GM18870 (cell line): ENCODE results near the gene CRB1.

Source experiments
- ATAC-seq: cut with Tn5 transposase; IDR thresholded peaks from one replicate; pipeline ENCODE4 v1.9.1; 2021; ENCODE audit warnings: moderate library complexity; ENCODE audit not compliant: unreplicated experiment

Gene CRB1

DNA sequence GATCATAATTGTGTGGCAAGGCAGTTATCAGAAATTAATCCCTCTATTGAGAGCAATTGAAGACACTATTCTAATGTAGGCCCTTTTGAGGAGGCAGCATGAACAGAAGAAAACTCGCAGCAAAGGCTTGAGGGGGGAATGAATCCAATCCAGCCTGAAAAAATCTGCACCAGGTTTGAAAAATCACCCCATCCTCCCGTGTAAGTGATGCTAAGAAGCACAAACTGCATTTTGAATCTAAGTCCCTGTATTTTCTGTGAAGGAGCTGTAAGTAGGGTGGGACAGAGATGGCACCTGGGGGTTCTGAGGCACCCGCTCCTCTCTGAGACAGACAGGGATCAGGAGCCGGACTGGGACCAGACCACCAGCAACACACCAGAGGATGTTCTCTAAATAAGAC lies at the start of gene CRB1:
TSS of gene CRB1 (plus strand) at position 241 of the 400 bp plus-strand sequence. CDS start 161 bp downstream, outside the sequence.
- no peak for ATAC-seq

DNA sequence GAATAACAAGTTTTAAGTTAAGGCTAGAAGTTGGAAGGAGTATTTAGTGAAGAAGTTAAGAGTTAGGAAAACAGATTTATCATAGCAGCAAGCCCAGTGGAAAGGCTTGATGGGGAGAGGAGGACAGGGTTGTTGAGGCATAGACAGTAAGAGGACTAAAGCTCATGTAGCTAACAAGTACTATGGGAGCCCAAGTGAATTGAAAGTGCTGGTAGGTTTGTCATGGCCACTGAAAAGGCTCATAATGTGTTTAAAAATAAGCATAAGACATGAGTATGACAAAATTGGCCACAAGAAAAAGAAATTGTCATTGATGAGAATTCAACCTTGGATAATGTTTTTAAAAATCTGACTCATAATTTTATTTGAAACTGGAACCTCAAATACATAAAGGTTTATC lies 49.2 kb upstream of the CRB1 start:
- ATAC-seq = no peak

GRCh38 chr1:197222025-197222685 lies 45.9 kb upstream of the CRB1 start:
- ATAC-seq = no peak

GRCh38 chr1:197222780-197223179 lies 45.3 kb upstream of the CRB1 start:
- ATAC-seq = no peak

GRCh38 chr1:197224160-197224559 lies 43.9 kb upstream of the CRB1 start:
- ATAC-seq = no peak

GRCh38 chr1:197225611-197226010 lies 42.4 kb upstream of the CRB1 start:
- no peak for ATAC-seq

GRCh38 chr1:197234581-197234980 lies 33.5 kb upstream of the CRB1 start:
- ATAC-seq = no peak

DNA sequence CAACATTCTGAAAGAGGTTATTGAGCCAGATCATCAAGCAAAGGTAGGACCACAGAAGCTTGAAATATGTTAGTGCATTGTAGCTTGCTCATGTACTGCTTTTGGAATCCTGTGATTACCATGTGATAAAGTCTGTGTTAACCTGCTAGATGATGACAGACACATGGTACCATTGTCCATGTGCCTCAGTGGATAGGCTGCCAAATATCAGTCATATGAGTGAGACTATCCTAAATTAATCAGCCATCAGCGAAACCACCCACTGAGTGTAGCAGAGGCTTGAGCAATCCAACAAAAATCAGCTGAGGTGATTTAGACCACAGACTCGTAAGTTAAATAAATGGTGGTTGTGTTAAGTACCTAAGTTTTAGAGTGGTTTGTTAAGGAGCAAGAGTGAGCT lies 32.7 kb upstream of the CRB1 start:
- ATAC-seq = no peak

DNA sequence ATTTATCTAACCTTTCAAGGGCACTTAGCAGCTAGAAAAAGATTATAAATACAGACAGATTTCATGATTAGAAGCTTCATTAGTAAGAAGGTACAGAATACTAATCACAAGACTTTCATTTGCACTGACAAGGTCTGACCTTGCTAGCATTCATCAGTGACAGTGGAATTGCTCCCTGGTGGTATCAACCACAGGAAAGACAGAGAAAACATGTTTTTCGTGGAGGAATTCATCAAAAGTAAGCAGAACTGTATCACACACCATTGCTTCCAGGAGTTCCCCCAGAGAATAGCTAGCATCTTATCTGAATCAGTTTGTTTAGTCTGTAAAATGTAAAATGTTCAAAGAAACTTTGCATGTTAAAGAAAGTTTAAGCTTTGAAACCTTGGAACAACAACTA lies 20.6 kb upstream of the CRB1 start:
- no peak for ATAC-seq

DNA sequence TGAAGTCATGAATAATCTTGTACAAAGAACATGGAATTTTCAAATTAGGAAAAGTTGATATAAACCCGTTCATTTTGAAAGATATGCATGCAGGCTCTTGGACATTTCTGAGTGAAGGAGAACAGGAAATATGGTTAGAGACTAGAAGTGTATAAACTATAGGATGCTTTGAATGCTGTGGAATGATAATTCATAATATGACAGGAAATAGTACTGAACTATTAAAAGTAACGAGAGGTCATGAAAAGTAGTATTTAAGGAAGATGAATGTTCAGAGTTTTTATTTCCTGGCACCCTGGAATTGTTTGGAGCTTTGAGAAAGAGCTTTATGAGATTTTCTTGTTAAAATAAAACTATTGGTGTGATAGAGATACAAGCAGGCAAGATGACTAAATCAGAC lies 18.7 kb upstream of the CRB1 start:
- ATAC-seq = no peak

DNA sequence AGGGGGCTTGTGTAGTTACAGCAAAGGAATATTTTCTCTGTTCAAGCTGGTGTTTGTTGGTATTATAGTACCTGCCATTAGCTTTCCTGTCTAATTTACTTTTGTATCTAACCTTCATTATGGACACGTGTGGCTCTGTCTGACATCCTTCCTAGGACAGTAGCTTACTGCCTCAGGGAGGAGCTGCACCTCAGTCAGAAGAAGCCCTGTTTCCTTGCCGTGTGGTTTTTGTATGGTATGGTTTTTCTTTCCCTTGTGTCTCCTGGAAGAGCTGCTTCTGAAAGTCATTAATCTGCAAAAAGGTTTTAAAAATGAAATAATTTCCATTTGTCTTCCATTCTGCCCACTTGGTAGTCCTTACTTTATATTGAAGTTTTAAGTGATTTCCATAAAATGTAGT lies 17.4 kb upstream of the CRB1 start:
- ATAC-seq = no peak

DNA sequence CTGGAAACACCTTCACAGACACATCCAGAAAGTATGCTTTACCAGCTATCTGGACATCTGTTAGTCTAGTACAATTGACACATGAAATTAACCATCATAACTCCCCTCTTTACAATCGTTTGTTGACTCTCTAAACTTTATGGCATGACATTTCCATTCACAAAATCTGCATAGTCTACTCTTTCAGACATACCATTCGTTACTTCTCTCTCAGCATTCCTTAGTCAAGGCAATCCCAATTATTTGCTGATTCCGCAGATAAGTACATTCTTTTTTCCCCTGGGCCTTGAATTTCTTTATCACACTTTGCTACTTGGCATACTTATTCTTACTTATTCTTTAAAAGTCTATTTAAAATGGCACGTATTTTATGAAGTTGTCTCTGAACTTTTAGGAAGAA lies 15.1 kb upstream of the CRB1 start:
- no peak for ATAC-seq

DNA sequence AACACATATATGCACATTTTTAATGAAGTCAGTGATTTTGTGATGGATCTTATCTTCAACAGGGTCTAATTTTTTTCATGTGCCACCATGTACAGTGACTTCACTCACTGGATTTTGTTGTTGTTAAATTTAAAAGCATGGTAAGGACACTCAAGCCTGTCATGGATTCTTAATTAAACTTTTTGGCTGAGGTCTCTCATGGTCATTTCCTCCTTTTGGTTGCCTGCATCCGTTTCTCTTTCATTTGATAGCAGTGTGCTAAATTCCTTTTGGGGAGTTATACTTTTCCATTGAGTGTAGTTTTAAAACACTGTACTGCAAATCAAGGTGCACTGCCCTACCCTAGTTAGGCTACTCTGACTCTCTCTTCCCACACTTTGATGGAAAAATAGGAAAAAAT lies 13.2 kb upstream of the CRB1 start:
- ATAC-seq = no peak

- no peak for ATAC-seq
Observed at GRCh38 chr1:197264936-197265567, 3.0 kb upstream of the CRB1 start.

- ATAC-seq = no peak
Observed at GRCh38 chr1:197269053-197269452, 1.0 kb downstream of the CRB1 start.

- no peak for ATAC-seq
Observed at GRCh38 chr1:197272791-197273190, 4.7 kb downstream of the CRB1 start.

GRCh38 chr1:197277166-197277565 lies 9.1 kb downstream of the CRB1 start:
- no peak for ATAC-seq

DNA sequence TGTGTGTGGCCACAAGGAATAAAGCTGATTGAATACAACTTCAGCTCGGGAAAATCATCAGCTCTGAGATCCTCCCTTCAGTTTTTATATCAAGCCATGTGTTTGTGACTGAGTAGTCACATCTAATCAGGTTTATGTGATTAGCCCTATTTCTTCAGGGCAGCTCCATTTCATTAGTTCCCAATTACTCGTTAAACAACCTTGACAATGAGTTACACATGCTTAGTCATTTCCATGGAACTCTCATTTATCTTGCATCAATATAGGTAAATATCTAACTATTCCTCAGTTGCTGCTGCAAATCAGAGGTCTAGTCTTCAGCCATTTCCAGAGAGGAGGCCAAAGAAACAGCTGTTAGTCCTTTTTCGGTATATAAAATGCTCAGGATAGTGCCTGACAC lies 16.3 kb downstream of the CRB1 start:
- ATAC-seq = no peak

DNA sequence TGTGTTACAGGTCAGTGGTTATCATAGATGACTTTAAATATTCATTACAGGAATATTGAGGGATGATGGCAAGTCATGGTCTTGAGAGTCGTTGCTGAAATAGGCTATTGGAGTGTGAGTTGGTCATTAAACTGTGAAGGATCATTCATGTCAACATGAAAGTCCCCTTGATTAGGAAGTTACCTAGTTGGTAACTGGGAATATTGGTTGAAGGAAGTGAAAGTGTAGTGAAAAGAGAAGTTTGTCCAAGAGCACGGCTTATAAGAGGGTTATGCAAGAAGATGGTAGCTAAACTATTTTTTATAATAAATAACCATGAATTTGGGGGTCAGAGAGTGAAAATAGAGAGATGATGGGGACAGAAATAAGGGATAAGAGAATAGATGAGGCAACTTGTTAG lies 16.9 kb downstream of the CRB1 start:
- no peak for ATAC-seq

DNA sequence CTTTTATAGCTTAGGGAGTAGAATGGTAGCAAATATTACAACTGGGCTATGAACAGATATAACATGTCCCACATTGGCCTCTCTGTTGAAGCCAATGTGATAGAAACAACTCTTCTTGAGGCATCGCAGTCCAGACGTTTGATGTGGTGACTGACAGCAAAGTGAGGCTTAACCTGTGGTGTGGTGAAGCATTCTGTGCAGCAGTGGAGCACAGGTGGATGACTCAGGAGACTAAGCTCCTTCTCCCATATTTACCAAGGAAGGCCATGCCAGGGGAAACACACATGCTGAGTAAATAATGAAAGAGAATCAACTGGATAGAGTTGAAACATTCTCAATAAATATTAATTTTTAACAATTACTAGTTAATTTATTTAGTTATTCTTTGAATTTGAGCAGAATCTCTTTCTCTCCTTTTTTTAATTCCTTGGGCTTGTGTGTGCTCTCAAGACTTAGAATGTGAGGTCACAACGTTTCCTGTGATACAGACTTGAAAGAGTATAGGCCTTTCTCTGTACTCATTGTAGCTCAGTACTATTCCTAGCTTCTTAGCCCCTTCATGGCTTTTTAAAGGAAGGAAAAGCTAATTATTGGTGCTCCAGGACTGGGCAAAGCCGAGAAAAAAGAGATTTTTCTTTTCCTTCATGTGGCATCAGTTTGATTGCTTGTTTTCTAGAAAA lies 17.6 kb downstream of the CRB1 start:
- ATAC-seq = no peak

- ATAC-seq = no peak
Observed at GRCh38 chr1:197286634-197287033, 18.6 kb downstream of the CRB1 start.

GRCh38 chr1:197287863-197288262 lies 19.8 kb downstream of the CRB1 start:
- ATAC-seq = no peak
